HG02840 (cell line): ENCODE results near the gene MKX.

Source experiments
- ATAC-seq: cut with Tn5 transposase; IDR thresholded peaks from one replicate; pipeline ENCODE4 v1.9.1; 2021; ENCODE audit warnings: mild to moderate bottlenecking, moderate library complexity, moderate number of reproducible peaks; ENCODE audit not compliant: unreplicated experiment, low FRiP score

The MKX gene, protein sequence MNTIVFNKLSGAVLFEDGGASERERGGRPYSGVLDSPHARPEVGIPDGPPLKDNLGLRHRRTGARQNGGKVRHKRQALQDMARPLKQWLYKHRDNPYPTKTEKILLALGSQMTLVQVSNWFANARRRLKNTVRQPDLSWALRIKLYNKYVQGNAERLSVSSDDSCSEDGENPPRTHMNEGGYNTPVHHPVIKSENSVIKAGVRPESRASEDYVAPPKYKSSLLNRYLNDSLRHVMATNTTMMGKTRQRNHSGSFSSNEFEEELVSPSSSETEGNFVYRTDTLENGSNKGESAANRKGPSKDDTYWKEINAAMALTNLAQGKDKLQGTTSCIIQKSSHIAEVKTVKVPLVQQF

GRCh38 chr10:27745732-27746396 lies at the start of gene MKX:
MKX (minus strand) TSS chr10:27745819; CDS start chr10:27743415, 2,404 bp downstream.
- no peak for ATAC-seq

DNA sequence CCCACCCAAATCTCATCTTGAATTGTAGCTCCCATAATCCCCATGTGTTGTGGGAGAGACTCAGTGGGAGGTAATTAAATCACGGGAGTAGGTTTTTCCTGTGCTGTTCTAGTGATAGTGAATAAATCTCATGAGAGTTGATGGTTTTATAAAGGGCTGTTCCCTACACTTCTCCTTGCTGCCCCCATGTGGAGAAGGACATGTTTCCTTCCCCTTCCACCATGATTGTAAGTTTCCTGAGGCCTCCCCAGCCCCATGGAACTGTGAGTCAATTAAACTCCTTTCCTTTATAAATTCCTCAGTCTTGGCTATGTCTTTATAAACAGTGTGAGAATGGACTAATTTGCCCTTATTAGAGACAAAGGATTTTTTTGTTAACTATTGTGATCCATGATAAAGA lies 48.5 kb upstream of the MKX start:
- no peak for ATAC-seq

GRCh38 chr10:27792216-27792615 lies 46.6 kb upstream of the MKX start:
- no peak for ATAC-seq

DNA sequence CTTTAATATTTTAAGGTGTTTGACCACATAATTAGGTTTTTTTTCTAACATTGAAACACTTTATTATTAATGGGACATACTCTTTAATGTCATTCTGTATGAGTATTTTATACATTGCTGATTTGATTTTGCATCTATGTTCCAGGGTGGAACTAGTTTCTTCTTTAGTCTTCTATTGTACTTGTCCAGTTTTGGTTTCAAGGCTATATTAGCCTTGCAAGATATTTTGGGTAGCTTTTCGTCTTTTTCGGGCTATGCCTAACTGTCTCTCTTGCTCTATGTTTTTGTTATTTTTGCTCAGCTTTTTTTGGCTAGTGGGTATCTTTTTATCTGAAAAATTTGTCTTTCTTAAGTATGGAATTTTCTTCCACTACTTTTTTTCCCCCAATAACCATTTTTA lies 38.7 kb upstream of the MKX start:
- ATAC-seq = no peak

- no peak for ATAC-seq
Observed at GRCh38 chr10:27783660-27784059, 38.0 kb upstream of the MKX start.

- ATAC-seq = no peak
Observed at GRCh38 chr10:27779462-27780015, 33.9 kb upstream of the MKX start.

DNA sequence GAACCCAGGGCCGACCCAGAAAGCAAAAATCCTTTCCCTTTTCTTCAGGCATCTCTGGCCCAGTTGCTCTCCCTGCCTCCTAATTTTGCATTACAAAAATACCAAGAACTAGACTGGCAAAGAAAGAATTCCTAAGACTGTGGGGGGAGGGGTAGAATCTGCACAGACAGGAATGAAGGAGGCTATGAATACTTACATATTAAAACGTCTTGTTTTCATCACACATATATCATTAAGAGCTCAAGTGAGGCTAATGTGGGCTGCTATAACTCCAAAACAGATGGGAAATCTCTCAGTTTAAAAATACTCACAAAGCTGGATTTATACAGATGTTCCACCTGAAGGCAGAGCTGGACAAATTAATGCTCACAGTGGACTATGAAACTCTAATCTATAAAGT lies 29.2 kb upstream of the MKX start:
- no peak for ATAC-seq

DNA sequence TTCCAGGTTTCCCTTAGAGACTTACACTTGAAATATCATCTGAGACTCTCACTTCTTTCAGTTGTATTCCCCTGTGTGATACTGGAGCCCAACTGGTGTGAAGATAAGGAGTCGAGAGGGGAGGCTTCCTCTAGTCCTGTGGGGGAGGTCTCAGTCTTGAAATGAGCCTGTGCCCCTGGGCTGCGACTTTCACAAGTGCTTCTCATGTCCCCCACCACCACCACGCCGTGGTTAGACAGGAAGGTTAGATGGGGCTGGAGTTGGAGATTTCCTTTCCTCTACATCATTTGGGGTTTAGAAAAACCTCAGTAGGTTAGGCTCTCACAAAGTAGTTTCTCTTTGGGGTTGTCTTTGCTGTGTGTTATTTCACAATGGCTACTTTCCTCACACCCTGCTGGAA lies 25.6 kb upstream of the MKX start:
- no peak for ATAC-seq

DNA sequence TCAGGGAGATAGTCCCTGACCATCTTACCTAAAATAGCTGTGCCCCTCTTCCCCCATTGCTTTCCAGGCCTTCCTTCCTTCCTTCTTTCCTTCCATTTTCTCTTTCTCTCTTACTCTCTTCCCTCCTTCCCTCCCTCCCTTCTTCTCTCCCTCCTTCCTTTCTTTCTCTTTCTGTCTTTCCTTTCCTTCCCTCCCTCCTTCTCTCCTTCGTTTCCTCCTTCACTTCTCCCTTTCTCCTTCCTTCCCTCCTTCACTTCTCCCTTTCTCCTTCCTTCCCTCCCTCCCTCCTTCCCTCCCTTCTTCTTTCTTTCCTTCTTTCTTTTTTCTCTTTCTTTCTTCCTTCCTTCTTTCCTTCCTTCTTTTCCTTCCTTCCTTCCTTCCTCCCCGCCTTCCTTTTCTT lies 24.6 kb upstream of the MKX start:
- no peak for ATAC-seq

DNA sequence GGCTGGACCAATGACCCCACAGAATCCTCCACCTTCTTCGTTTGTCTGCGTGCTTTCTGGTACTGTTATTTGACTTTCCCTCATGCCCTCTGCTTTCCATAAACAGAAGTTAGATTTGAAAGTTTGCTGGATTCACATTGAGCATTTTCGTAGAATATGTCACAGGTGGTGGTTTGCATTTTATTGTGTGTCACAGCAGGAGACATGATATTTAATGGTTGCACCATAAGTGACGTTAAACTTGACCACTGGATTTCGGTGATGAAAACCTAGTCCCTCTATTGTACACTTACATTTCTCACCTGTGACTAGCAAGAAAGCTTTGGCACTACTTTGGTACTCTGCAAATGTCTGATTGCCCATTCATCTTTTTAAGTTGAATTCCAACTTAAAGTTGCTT lies 15.2 kb upstream of the MKX start:
- ATAC-seq = no peak

DNA sequence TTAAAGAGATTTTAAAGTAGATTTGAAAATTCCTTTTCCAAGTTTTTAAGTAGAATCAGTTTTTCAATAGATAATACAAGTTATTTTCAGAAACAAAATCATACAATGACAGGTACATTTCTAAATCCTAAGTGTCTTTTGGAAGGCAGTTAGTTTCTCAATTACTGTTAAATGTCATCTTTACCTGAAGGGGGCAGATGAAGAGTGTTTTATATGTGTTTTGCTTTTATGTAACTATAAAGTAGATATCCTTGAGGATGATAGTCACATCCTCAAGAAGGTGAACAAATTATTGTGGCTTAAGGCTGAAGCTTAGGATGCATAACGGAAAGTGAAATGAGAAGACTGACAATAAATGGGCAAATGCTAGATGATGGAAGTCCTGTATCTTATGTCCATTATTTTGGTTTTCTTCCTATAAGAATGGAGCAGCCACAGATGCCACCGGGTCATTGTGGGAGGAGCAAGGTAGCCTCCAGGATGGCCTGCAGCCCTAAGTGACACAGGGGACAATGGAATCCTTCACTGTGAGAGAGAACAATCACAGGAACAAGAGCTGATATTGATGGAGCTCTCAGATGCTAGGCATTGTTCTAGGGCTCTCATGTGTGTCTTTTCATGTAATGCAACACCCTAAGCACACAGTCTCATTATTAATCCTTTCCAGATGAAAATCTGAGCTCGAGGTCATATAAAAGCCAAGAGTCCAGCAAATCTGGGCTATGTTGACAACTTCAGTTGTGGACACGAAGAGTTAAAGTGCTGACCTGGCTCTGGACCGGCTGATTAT lies 14.1 kb upstream of the MKX start:
- no peak for ATAC-seq

GRCh38 chr10:27752673-27753237 lies 7.1 kb upstream of the MKX start:
- ATAC-seq = no peak

- no peak for ATAC-seq
Observed at GRCh38 chr10:27748601-27749000, 3.0 kb upstream of the MKX start.

DNA sequence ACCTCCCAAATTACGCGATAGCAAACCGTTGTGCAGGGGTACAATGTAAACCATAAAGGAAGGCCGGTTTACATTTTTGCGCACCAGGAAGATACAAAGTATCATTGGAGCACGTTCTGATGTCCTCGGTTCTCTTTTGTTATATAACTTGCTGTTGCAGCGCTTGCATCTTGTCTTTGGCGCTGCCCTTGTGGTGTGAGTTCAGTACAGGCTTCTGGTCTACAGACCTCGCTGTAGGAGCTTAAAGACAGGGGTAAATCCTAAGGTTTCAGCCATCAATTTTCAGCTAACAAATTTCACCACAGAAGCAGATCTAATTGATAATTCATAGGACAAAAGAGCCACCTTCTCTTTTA lies 1.5 kb upstream of the MKX start:
- no peak for ATAC-seq

GRCh38 chr10:27746397-27747095 lies 927 bp upstream of the MKX start:
- ATAC-seq = no peak

DNA sequence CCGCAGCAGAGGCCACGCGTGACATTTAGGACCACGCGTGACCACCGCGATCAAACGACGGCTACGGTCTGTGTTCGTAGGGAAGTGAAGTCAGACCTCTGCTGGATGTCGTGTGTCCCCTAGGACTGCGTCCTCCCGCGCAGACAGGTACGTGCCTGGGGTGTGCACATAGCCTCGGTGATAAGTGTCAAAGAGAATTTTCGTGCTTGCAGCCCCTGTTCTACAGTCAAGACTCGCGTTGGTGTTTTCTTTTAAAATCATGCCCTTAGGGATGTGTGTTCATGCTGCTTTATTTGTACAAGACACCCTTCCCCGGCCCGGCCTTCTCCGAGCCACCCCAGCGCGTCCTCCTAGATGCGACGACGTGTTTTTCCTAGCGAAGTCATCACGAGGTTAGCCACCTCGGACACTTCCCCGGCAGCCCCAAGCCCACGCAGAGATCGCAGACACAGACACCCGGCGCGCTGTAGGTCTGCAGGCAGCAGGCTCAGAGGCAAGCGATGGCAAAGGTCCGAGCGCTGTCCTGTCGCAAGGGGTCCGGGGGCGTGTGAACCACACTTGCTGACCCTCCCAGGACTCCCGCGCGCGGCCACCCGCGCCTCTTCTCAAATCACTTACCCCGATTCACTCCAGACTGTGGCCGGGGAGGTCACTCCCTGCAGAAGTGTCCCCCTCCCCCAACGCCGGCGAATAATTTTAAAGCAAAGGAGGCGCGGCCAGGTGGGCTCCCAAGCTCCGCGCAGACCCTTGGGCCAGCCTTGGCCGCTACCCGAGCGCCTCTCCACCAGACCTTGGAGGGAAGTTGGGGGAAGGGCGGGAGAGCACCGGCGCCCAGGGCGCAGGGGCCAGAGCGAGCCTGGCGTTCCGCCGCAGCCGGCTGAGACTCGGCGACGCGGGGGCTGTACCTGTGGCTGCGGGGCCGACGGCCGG lies 552 bp downstream of the MKX start:
- ATAC-seq = no peak

DNA sequence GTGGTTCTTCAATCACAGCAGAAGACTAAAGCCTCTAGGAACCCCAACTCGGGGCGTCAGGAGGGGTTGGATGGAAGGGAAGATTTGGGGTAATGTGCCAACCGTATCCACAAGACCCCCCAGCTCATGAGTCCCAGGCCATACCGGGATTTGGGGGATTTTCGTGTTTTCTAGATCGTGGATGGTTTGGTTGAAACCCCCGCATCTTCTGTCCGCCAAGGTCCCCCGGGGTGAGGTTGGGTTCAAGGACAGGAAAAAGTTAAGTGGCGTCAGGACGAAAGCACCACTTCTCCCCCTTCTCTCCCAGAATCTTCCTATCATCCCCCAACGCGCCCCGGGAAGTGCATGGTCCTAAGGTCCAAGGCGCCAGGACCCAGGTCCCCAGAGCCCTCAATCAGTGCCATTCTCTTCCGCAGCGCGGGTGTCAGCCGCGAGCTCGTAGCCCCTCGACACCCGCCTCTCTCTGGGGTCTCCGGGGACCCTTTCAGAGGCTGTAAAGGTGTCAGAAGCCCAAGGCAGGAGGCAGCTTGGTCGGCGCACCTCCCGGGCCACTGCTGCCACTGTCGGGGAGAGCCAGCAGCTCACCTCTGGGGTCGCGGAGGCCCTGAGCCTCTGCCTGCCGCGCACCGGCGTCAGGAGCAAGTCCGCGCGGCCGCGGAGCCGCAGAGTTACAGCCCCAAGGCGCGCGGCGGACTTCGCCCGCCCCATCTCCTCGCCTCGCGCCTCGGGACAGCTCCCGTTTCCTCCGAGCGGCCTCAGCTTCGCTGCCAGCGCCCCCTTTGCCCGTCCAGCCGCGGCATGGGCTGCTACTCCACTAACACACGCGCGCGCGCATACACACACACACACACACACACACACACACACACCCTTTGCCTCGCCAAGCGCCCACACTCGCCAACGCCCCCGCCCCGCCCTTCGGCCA lies 1.5 kb downstream of the MKX start:
- ATAC-seq = no peak
